Stomach smooth muscle (tissue), 2 donors: Measurements from ENCODE around the gene MAN1B1.
A peak's percentile ranks its signal among the peaks of the same experiment; 100 is the strongest.

Experiments
- H3K27ac ChIP-seq: one replicate; pipeline ENCODE4 v1.7.0; 2013; ENCODE audit warnings: mild to moderate bottlenecking, low read length, inconsistent platforms
- H3K27me3 ChIP-seq, 2 donors: one replicate each; pipeline ENCODE4 v1.7.0; 2013; ENCODE audit warnings: low read length in 2 of 2; ENCODE audit not compliant: insufficient read depth in 2 of 2, control insufficient read depth in 1 of 2
- H3K36me3 ChIP-seq, 2 donors: one replicate each; pipeline ENCODE4 v1.7.0; 2013; ENCODE audit warnings: low read length in 2 of 2; ENCODE audit not compliant: control insufficient read depth in 2 of 2, insufficient read depth in 2 of 2
- H3K4me1 ChIP-seq: one replicate; pipeline ENCODE4 v1.7.0; 2013; ENCODE audit warnings: low read length; ENCODE audit not compliant: control insufficient read depth, insufficient read depth
- H3K4me3 ChIP-seq, 2 donors: one replicate each; pipeline ENCODE4 v1.7.0; 2013; ENCODE audit warnings: low read length in 2 of 2
- H3K9ac ChIP-seq, 2 donors: one replicate each; pipeline ENCODE4 v1.7.0; 2013; ENCODE audit warnings: low read length in 2 of 2, mild to moderate bottlenecking in 1 of 2
- H3K9me3 ChIP-seq, 2 donors: one replicate each; pipeline ENCODE4 v1.7.0; 2013; ENCODE audit warnings: low read length in 2 of 2; ENCODE audit not compliant: control insufficient read depth in 2 of 2
- donor health status: healthy.
- donor health status: Pancreatic carcinoma.

The MAN1B1 gene

DNA sequence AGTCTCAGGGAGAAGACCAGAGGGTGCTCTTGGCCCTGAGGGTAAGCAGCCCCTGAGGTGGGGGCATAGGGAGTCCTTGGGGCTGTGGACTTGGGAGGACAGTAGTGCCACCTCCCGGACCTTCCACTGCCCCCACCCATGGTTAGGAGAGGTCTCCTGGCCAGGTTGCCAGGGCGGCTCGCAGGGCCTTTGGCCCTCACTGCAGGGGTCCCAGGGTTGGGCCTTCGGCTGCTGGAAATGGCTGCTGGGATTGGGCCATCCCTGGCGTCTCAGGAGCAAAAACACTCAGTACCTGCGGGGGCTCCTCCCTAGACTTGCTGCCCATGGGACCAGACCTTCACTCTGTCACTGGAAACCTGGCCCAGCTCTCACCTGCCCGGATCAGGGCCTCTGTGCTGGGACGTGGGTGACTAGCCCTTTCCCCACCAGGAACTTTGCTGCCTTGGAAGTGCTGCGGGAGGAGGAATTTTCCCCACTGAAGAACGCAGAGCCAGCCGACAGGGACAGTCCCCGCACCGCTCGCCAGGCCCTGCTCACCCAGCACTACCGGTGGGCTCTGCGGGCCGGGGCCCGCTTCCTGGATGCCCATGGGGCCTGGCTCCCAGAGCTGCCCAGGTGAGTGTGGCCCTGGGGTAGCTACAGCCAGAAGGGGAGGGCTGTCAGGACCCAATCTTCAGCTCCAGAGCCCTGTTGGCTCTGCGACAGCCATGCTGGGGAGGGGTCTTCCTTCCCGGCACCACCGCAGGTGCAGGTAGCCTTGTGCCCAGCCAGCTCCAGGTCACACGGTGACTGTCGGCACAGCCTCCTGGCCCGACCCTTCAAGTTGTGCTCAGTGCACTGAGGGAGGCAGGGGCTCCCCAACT, 6.3 kb upstream of the MAN1B1 start:
- peaks cover 0 to 6% of the 10 kb centered on the region in 2 donors for H3K36me3 ChIP-seq
- no peak overlapping the region for H3K9ac ChIP-seq
- peaks cover 24% of the 10 kb centered on the region for H3K4me1 ChIP-seq
- H3K27me3 ChIP-seq, result peaks cover 14 to 39% of the 10 kb centered on the region in 2 donors
- no peak overlapping the region for H3K27ac ChIP-seq
- H3K4me3 ChIP-seq, result no peak overlapping the region
- no peaks in the 10 kb centered on the region for H3K9me3 ChIP-seq

DNA sequence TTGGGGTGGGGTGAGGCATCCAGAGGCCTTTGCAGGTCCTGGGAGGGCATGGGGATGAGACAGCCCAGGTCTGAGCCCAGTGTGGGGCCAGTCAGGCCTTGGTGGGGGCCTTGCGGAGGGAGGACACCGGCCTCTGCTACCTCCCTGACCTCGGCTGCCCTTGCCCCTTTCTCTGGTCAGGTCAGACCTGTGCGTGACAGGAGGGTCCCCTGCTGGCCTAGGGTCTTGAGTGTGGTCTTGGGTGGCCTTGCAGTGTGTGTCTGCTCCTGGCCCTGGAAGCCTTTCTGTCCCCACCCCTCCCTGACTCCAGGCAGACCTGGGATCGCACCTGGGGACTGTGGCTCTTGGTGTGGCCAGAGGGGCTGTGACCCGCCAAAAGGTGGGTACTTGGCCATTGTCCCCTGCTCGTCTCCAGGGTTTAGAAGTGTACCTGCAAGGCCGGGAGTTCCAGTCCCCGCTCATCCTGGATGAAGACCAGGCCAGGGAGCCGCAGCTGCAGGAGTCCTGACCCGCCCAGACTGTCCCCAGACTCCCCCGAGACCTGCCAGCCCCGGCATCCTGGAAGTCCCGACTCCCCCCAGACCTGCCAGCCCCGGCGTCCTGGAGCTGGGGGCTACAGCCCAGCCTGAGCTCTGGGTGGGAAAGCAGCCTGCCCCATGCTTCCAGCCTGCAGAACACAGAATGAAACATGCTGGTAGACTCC, 4.4 kb upstream of the MAN1B1 start:
- Histone ChIP-seq H3K36me3 (peaks cover 0 to 6% of the 10 kb centered on the region in 2 donors), H3K4me3 (no peak overlapping the region), H3K4me1 (peaks cover 29% of the 10 kb centered on the region), H3K27me3 (peaks cover 14 to 33% of the 10 kb centered on the region in 2 donors), H3K9me3 (no peaks in the 10 kb centered on the region), H3K9ac (no peak overlapping the region), H3K27ac (no peak overlapping the region)

DNA sequence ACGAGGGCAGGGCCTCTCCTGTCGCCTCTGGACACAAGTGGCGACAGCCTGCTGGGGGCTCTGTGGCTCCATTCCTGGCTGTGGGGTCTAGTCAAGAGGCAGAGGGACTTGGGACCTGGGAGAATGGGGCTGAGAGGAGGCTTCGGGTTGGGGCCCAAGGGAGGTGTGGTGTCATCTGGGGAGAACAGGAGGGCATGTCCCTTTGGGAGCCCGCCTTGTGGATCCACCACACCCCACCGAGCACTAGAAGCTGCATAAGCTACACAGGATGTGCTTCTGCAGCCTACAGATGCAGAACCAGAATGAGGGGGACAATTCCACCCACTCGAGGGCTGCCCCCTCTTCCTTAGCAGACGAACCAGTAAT, 3.9 kb upstream of the MAN1B1 start:
- H3K27me3 ChIP-seq, result peaks cover 14 to 31% of the 10 kb centered on the region in 2 donors
- H3K36me3 ChIP-seq, result peaks cover 0 to 6% of the 10 kb centered on the region in 2 donors
- H3K4me1 ChIP-seq, result peaks cover 28% of the 10 kb centered on the region
- no peak overlapping the region for H3K4me3 ChIP-seq
- H3K9me3 ChIP-seq, result no peaks in the 10 kb centered on the region
- no peak overlapping the region for H3K9ac ChIP-seq
- no peak overlapping the region for H3K27ac ChIP-seq

DNA sequence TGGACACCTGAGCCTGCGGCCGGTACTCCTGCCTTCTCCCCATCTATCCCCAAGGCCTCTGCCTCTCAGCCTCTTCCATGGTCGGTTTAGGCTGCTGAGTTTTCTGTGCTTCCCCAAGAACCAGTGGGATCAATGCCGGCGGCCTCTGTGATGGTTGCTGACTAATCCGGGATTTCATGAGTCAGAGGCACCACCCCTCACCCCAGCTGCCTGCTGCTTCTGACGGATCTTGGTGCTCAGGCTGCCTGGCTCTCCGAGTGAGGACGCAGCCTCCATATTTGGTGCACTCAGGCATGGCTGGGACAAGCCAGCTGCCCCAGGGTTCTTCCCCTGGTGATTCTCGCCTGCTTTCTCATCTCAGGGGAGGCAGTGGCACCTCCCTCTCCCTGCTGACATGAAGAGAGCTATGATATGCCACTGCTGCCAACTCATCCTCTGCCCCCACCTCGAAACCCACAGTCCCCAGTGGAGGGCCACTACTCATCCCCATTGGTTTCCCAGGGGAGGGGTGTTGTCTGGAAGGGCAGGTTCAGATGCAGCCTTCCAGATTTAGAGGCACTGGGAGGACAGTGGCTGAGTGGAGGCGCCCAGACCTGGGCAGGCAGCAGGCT, 3.3 kb upstream of the MAN1B1 start:
- H3K9ac ChIP-seq, result no peak overlapping the region

DNA sequence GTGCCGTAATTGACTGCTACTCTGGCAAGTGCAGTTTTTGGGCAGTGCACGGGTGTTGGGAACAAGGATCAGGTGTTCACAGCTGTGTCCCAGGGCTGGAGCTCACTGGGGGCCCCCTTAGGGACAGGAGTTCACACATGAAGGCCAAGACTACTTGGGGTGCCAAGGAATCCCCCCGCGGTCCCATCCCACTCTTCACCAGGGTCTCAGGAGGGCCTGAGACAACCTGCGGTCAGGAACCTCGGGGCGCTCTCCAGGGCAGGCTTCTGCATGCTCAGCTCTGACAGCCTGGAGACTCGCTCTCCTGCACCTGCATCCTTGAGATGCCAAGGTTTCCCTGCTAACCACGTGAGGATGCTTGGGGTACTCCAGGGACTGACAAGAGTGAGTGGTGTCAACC, 2.3 kb upstream of the MAN1B1 start:
- H3K27ac ChIP-seq, result no peak overlapping the region
- peaks cover 4% of the 10 kb centered on the region in 2 donors for H3K36me3 ChIP-seq
- no peak overlapping the region for H3K9ac ChIP-seq
- H3K4me1 ChIP-seq, result peaks cover 19% of the 10 kb centered on the region
- no peaks in the 10 kb centered on the region for H3K9me3 ChIP-seq
- no peak overlapping the region for H3K4me3 ChIP-seq
- peaks cover 7 to 15% of the 10 kb centered on the region in 2 donors for H3K27me3 ChIP-seq

More for the DNA sequence above, 3.3 kb upstream of the MAN1B1 start:
- Histone ChIP-seq H3K9me3 (no peaks in the 10 kb centered on the region), H3K4me3 (no peak overlapping the region), H3K4me1 (peaks cover 22% of the 10 kb centered on the region), H3K36me3 (peaks cover 0 to 6% of the 10 kb centered on the region in 2 donors), H3K27me3 (peaks cover 14 to 26% of the 10 kb centered on the region in 2 donors), H3K27ac (no peak overlapping the region)

DNA sequence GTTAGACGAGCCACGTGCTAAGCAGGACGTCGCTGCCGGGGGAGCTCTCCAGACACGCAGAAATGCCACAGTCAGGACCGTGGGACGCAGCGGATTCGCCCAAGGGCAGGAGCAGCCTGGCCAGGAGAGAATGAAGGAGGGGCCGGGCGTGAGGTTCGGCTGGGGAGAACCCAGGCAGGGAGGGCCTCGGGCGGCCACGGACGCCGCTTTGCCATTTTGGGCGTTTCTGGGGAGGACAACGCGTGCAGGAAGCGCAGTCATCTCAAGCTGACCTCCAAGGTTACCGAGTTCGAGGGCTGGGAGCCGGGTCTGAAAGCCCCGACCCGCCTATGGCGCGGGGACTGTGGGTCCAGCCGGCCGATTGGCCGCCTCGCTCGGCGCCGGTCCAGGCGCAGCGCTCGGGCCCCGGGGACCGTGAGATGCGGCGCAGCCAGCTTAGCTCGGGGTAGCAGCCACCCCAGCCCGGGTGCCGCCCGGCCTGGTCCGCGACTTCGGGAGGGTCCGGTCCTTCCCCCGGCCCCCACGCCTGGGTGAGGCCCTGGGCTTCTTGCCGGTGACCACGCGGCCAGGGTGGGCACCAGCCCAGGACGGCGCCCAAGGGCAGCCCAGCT, 760 bp upstream of the MAN1B1 start:
- Histone ChIP-seq H3K27me3 (peaks cover 0 to 4% of the 10 kb centered on the region in 2 donors), H3K27ac (peak overlapping the region; percentile 82), H3K4me1 (peaks cover 19% of the 10 kb centered on the region), H3K9me3 (no peaks in the 10 kb centered on the region), H3K36me3 (peaks cover 4 to 10% of the 10 kb centered on the region in 2 donors), H3K4me3 (peak overlapping the region; percentile 82), H3K9ac (peak overlapping the region; percentile 69 to 75)

DNA sequence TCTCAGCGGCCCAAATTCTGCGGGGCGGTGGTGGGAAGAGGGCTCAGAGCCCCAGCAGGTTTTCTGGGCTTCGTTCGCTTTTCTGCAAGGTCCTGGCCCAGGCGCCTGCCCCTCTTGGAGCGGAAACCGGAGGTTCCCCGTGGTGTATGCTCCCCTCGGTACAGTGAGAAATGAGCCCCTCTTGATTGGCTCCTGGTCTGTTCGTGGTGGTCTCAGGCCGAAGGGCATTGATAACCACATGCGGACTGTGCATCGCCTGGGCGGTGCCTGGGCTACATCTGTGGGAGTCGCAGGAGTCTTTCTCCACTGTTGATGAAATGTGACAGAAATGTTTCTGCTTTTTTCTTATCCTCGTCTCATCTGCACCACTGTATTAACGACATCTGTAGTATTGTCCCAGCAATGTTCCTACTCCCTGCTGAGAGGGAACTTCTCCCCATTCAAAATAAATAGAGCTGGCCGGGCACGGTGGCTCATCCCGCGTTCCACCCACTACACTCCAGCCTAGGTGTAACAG, 682 bp downstream of the MAN1B1 start:
- Histone ChIP-seq H3K27me3 (no peaks in the 10 kb centered on the region), H3K4me3 (peak overlapping the region; percentile 82), H3K36me3 (peaks cover 4 to 9% of the 10 kb centered on the region in 2 donors), H3K4me1 (peaks cover 19% of the 10 kb centered on the region), H3K9me3 (no peaks in the 10 kb centered on the region), H3K27ac (peak overlapping the region; percentile 82), H3K9ac (peak overlapping the region; percentile 68 to 75)

DNA sequence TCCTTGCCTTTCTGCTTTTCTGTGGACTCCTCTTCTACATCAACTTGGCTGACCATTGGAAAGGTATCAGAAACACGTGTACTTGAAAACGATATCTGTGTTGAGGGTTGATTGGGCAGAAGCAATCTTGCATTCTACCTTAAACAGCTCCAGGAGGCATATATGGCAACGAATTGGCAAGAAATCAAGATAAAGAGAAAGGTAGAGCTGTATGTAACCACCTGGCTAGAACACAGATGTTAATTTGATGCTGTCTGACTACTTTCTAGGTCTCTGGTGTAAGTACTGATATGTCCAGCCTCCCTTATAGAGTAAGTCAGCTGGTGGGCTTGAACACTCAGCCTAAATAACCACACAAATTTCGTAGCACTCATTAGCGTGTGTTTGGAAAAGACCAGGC, 1.3 kb downstream of the MAN1B1 start:
- H3K27me3 ChIP-seq, result no peaks in the 10 kb centered on the region
- no peaks in the 10 kb centered on the region for H3K9me3 ChIP-seq
- no peak overlapping the region for H3K9ac ChIP-seq
- H3K27ac ChIP-seq, result no peak overlapping the region
- H3K4me1 ChIP-seq, result peaks cover 19% of the 10 kb centered on the region
- H3K4me3 ChIP-seq, result peak overlapping the region in 1 of 2 donors; percentile 82
- peaks cover 4 to 12% of the 10 kb centered on the region in 2 donors for H3K36me3 ChIP-seq

DNA sequence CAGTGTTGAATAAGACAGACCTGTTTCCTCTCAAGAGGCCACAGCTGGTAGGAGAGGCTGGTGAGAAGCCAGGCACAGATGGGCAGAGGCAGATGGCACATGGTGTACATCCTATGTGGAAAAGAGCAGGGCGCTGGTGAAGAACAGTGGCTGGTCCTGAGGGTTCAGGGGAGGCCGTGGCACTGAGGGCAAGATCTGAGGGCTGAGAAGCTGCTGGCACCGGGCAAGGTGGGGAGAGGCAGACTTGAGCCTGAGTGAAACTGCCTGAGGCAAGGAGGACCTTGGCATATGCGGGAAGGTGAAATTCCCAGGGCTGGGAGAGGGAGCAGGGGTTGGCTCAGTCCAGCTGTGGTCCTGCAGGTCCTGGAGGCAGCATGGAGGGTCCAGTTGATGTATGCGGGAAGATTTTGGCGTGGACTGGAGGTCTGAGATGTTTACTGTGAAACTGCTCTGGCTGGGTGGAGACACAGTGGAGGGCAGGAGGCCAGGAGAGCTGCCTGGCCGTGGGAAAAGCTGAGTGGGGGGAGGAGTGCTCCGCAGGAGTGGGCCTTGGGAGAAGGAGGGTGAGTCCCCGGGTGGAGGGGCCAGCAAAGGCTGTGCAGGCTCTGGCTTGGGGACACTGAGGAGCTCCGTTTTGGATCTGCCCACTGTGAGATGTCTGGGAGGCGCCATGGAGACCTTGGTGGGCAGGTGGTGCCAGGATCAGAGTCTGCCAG, 2.6 kb downstream of the MAN1B1 start:
- H3K4me1 ChIP-seq, result peaks cover 14% of the 10 kb centered on the region
- no peak overlapping the region for H3K4me3 ChIP-seq
- H3K9me3 ChIP-seq, result no peaks in the 10 kb centered on the region
- no peak overlapping the region for H3K9ac ChIP-seq
- no peak overlapping the region for H3K27ac ChIP-seq
- H3K27me3 ChIP-seq, result no peaks in the 10 kb centered on the region
- H3K36me3 ChIP-seq, result peaks cover 4 to 12% of the 10 kb centered on the region in 2 donors
